Measurements from ENCODE around the gene HEXD.

DNA sequence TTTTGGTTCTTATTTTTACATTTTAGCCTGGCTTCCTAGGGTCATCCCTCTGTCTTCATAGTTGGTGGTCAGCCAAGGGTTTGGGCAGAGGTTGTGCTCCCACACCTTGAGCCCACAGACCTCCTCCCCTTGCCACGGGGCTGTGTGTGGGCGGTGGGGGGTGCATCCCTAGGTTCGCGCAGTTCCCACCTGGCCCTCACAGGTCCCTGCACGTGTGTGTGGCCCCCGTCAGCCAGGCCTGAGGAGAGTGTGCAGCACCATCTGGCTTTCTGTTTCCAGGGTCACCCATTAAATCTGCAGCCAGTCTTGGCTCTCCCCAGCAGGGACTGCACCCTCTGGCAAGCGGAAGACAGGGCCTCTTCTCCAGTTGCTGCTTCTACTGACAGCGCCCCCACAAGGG is 13.9 kb downstream of the HEXD start:
- TF ChIP-seq EZH2 (IDR thresholded peaks at IDR 0.05; ENCODE audit: insufficient read depth, poor library complexity, severe bottlenecking) (no peak), EZH2phosphoT487 (IDR thresholded peaks at IDR 0.05; ENCODE audit: insufficient read depth, low read depth) (no peak)
